HepG2 (cell line): ENCODE results near the gene AIP. TPM values are rescaled to one million over a fixed set of nuclear protein-coding genes. Genes with fewer than 3 reads are reported as not detected.

Experiments
- ATAC-seq: fragments of 200-7000 bp; cut with Tn5 transposase; 3 replicates; pipeline ENCODE4 v1.9.1; 2020; ENCODE audit warnings: mild to moderate bottlenecking, moderate library complexity
- BruUV-seq: library from RNA; stranded (reverse); fragments of 400-500 nt; replicated peaks from 2 replicates; lab custom pipeline; 2021; lab: Mats Ljungman, UMichigan
- CTCF ChIA-PET: fragments of 300-600 bp; formaldehyde crosslinking; extraction: SDS; loops from one replicate; lab custom pipeline; 2021; ENCODE audit warnings: low total read pairs, inconsistent platforms, low intra/inter-chr PET ratio; lab: Yijun Ruan, JAX
- POLR2A ChIA-PET: fragments of 350-600 bp; sonication (Branson Sonifier 250); formaldehyde crosslinking; loops from one replicate; lab custom pipeline; 2020; ENCODE audit warnings: antibody characterized with exemption, inconsistent platforms; lab: Yijun Ruan, JAX
- DNase-seq: peaks from one replicate; pipeline ENCODE4 v3.0.0-alpha.2; 2015; ENCODE audit warnings: low spot score
- FAIRE-seq: peaks from 3 replicates; lab custom pipeline; 2011; peaks lifted over from hg19 to GRCh38; lab: Jason Lieb, UNC
- H2AFZ ChIP-seq: one replicate; pipeline ENCODE4 v1.6.1; 2011; ENCODE audit warnings: low read length, inconsistent platforms
- H3K27ac ChIP-seq: fragments of 300-600 bp; 3 replicates; pipeline ENCODE4 v1.8.0; 2011; ENCODE audit warnings: mixed run types, mild to moderate bottlenecking, mixed read lengths, low read length, inconsistent platforms; ENCODE audit not compliant: insufficient read depth; ENCODE audit errors: extremely low read length
- H3K27me3 ChIP-seq, 2 experiments: fragments of 200-600 bp in 1 of 2; 2 replicates in 1 of 2; 3 replicates in 1 of 2; pipeline versions ENCODE4 v1.6.0 to v1.8.0; 2011; ENCODE audit warnings: low read length in 2 of 2, mild to moderate bottlenecking in 2 of 2, moderate library complexity in 2 of 2, inconsistent platforms in 1 of 2; ENCODE audit not compliant: insufficient read depth in 2 of 2, control insufficient read depth in 1 of 2
- H3K36me3 ChIP-seq, 2 experiments: fragments of 200-600 bp in 1 of 2; replicated peaks in 1 of 2; 2 replicates in 1 of 2; 3 replicates in 1 of 2; pipeline versions ENCODE4 v1.5.1 to v1.8.0; 2011; ENCODE audit warnings: low read length in 2 of 2, inconsistent platforms in 1 of 2; ENCODE audit not compliant: insufficient read depth in 2 of 2, control insufficient read depth in 1 of 2
- H3K4me1 ChIP-seq: 2 replicates; pipeline ENCODE4 v1.5.1; 2012; ENCODE audit warnings: low read length, inconsistent platforms; ENCODE audit not compliant: insufficient read depth
- H3K4me2 ChIP-seq: 2 replicates; pipeline ENCODE4 v1.6.0; 2011; ENCODE audit warnings: low read depth, low read length, inconsistent platforms
- H3K4me3 ChIP-seq, 3 experiments: fragments of 200-600 bp in 1 of 3; sonication (generic), shearing (Covaris generic) in 1 of 3; replicated peaks in 1 of 3; 2 replicates each; pipeline ENCODE4 v1.5.1; 2011 to 2016; ENCODE audit warnings: low read length in 3 of 3, inconsistent platforms in 2 of 3, low read depth in 2 of 3, mild to moderate bottlenecking in 2 of 3, control low read depth in 1 of 3, mixed read lengths in 1 of 3; ENCODE audit not compliant: insufficient read depth in 1 of 3
- H3K79me2 ChIP-seq: one replicate; pipeline ENCODE4 v1.6.1; 2011; ENCODE audit warnings: low read length, inconsistent platforms; ENCODE audit not compliant: insufficient read depth
- H3K9ac ChIP-seq: 2 replicates; pipeline ENCODE4 v1.6.0; 2011; ENCODE audit warnings: mild to moderate bottlenecking, low read depth, low read length, inconsistent platforms; ENCODE audit not compliant: insufficient read depth
- H3K9me3 ChIP-seq: 2 replicates; pipeline ENCODE4 v1.5.1; 2012; ENCODE audit warnings: mild to moderate bottlenecking, low read length
- H4K20me1 ChIP-seq: 2 replicates; pipeline ENCODE4 v1.6.0; 2011; ENCODE audit warnings: inconsistent platforms, mild to moderate bottlenecking, low read length, moderate library complexity; ENCODE audit not compliant: insufficient read depth
- CBX5 ChIP-seq: sonication (generic); formaldehyde crosslinking; IDR thresholded peaks from 2 replicates; pipeline ENCODE4 v1.4.0; 2020; ENCODE audit warnings: missing genetic modification reagents, borderline replicate concordance
- DNMT1 ChIP-seq: sonication (generic); formaldehyde crosslinking; IDR thresholded peaks from 2 replicates; pipeline ENCODE4 v1.5.1; 2020; ENCODE audit warnings: mild to moderate bottlenecking, missing genetic modification reagents
- GATA4 ChIP-seq: sonication (generic); IDR thresholded peaks from 2 replicates; pipeline ENCODE4 v1.6.1; 2016; ENCODE audit warnings: antibody characterized with exemption, low read depth, borderline replicate concordance
- HCFC1 ChIP-seq: fragments of 150-350 bp; IDR thresholded peaks from 2 replicates; pipeline ENCODE4 v1.6.1; 2014; ENCODE audit warnings: low read depth, low read length
- MAFK ChIP-seq, 2 experiments: IDR thresholded peaks in 1 of 2; conservative IDR thresholded peaks in 1 of 2; 2 replicates each; pipeline ENCODE4 v1.6.1; 2011; ENCODE audit warnings: improper control_type of control experiment in 2 of 2, low read length in 2 of 2
- MXD1 ChIP-seq: sonication (generic); formaldehyde crosslinking; IDR thresholded peaks from 2 replicates; pipeline ENCODE4 v1.4.0; 2020; ENCODE audit warnings: mild to moderate bottlenecking, missing genetic modification reagents
- PAF1 ChIP-seq: IDR thresholded peaks from 2 replicates; pipeline ENCODE4 v1.6.1; 2016; ENCODE audit warnings: missing genetic modification reagents, missing compliant biosample characterization
- PATZ1 ChIP-seq: sonication (generic); formaldehyde crosslinking; IDR thresholded peaks from 2 replicates; pipeline ENCODE4 v1.4.0; 2020; ENCODE audit warnings: missing genetic modification reagents
- SIX1 ChIP-seq: sonication (generic); formaldehyde crosslinking; IDR thresholded peaks from 2 replicates; pipeline ENCODE4 v1.4.0; 2020; ENCODE audit warnings: missing genetic modification reagents, borderline replicate concordance
- SOX5 ChIP-seq: IDR thresholded peaks from 2 replicates; pipeline ENCODE4 v1.6.1; 2016; ENCODE audit warnings: borderline replicate concordance
- SP2 ChIP-seq: sonication (generic); formaldehyde crosslinking; IDR thresholded peaks from 2 replicates; pipeline ENCODE4 v1.5.1; 2020; ENCODE audit warnings: mild to moderate bottlenecking, missing genetic modification reagents
- TAF1 ChIP-seq: sonication (generic); formaldehyde crosslinking; IDR thresholded peaks from 2 replicates; pipeline ENCODE4 v1.4.0; 2020; ENCODE audit warnings: missing genetic modification reagents
- TCF12 ChIP-seq, 2 experiments: fragments of 450-650 bp in 1 of 2; sonication (generic) in 1 of 2; formaldehyde crosslinking in 1 of 2; IDR thresholded peaks; 2 replicates each; pipeline versions ENCODE4 v1.6.1 to v1.8.0; 2017 to 2022; ENCODE audit warnings: antibody characterized with exemption in 1 of 2, mild to moderate bottlenecking in 1 of 2, missing genetic modification reagents in 1 of 2, moderate library complexity in 1 of 2
- TMF1 ChIP-seq: sonication (generic); formaldehyde crosslinking; IDR thresholded peaks from 2 replicates; pipeline ENCODE4 v1.8.1; 2022; ENCODE audit warnings: low read depth, missing genetic modification reagents
- ZBTB39 ChIP-seq: sonication (generic); formaldehyde crosslinking; IDR thresholded peaks from 2 replicates; pipeline ENCODE4 v1.5.0; 2020; ENCODE audit warnings: missing genetic modification reagents
- ZNF121 ChIP-seq: sonication (generic); formaldehyde crosslinking; IDR thresholded peaks from 2 replicates; pipeline ENCODE4 v1.5.0; 2020; ENCODE audit warnings: mild to moderate bottlenecking, missing genetic modification reagents
- ZNF30 ChIP-seq: sonication (generic); formaldehyde crosslinking; IDR thresholded peaks from 2 replicates; pipeline ENCODE4 v1.5.0; 2020; ENCODE audit warnings: mild to moderate bottlenecking, missing genetic modification reagents
- ZNF34 ChIP-seq: sonication (generic); formaldehyde crosslinking; IDR thresholded peaks from 2 replicates; pipeline ENCODE4 v1.4.0; 2020; ENCODE audit warnings: mild to moderate bottlenecking, missing genetic modification reagents, borderline replicate concordance
- ZNF44 ChIP-seq: sonication (generic); formaldehyde crosslinking; IDR thresholded peaks from 2 replicates; pipeline ENCODE4 v1.5.1; 2020; ENCODE audit warnings: mild to moderate bottlenecking, missing genetic modification reagents
- ZNF75D ChIP-seq: sonication (generic); formaldehyde crosslinking; IDR thresholded peaks from 2 replicates; pipeline ENCODE4 v1.8.1; 2023; ENCODE audit warnings: missing genetic modification reagents, mild to moderate bottlenecking, borderline replicate concordance
- WGBS: methylation state at CpG from one replicate; pipeline ENCODE4 v1.1.6; 2017; ENCODE audit warnings: low lambda C conversion rate; 5-methylcytosine and 5-hydroxymethylcytosine counted together
- in situ Hi-C: cut with HindIII; loops from 2 replicates; pipeline ENCODE4 v1.10.0; 2017; ENCODE audit warnings: low pct_unique_long_range_greater_than_20kb; ENCODE audit not compliant: extremely low pct_ligation_motif_present
- intact Hi-C: fragments of 100-400 bp; cut with micrococcal nuclease; formaldehyde crosslinking; loops from one replicate; pipeline ENCODE4 v1.10.0; 2022; ENCODE audit not compliant: unreplicated experiment
- polyA plus RNA-seq, 8 experiments: library from polyadenylated mRNA; depleted of rRNA in 3 of 8; stranded (reverse) in 7 of 8; unstranded in 1 of 8; fragments of >200 nt; fragmentation: Illumina TruSeq in 4 of 8; extraction: Trizol in 4 of 8; gene quantifications; 2 replicates each; pipeline versions ENCODE4 v1.2.1 to v1.2.3, GENCODE V29; 2011 to 2016; ENCODE audit warnings: low read depth in 4 of 8, missing spikeins in 1 of 8, mixed read lengths in 1 of 8; ENCODE audit not compliant: insufficient read depth in 1 of 8
- total RNA-seq, 5 experiments: library from RNA; depleted of rRNA; stranded (reverse); fragments of >200 nt; fragmentation: Illumina TruSeq; extraction: Trizol; gene quantifications; 2 replicates each; pipeline ENCODE4 v1.2.3, GENCODE V29; 2016; ENCODE audit warnings: low read depth in 1 of 5

The AIP gene
- total and polyA plus RNA-seq, 2 of the 13 experiments (the other 11 are each of a cell fraction or from before 2014, with no cell fraction given) = 51.8 to 110 TPM

- no TSS peak for BruUV-seq
- ATAC-seq (peak; percentile 79), DNase-seq (peak; percentile 81), FAIRE-seq (no peak)
- Histone ChIP-seq H3K4me2 (peak within 1 kb of the TSS; percentile 97), H3K9ac (peak within 1 kb of the TSS; percentile 73), H3K4me3 (peak within 1 kb of the TSS; percentile 81 to 87 (median 81)), H3K27ac (peak within 1 kb of the TSS; percentile 56), H3K79me2 (no peaks in the 10 kb centered on the region), H3K4me1 (peaks cover 69% of the 10 kb centered on the region), H3K9me3 (no peaks in the 10 kb centered on the region), H3K36me3 (no peaks in the 10 kb centered on the region), H3K27me3 (no peaks in the 10 kb centered on the region), H4K20me1 (no peaks in the 10 kb centered on the region), H2AFZ (no peak within 1 kb of the TSS)
- POLR2A ChIA-PET = interaction anchor here (0.7 to 2.0 kb wide), 14 partner anchors 8 to 229 kb away, joined by 3 to 22 read pairs (median 4); partner anchors contain the start of genes AIP, POLD4, PPP1CA and PTPRCAP
- CTCF ChIA-PET = no interaction called here
- intact Hi-C loops (no loop called here), in situ Hi-C loops (loop anchor here (5.0 kb wide), 1 partner anchor 67 kb away; the partner anchor contains the start of genes PPP1CA and TBC1D10C)
- no CpG with 5 or more reads among the region's 76 CpGs for WGBS
- TF ChIP-seq DNMT1 (CRISPR knock-in tag) (0 out of 2 replicates have a peak, but pooled peaks have one; percentile 31), TMF1 (CRISPR knock-in tag) (no peak), PATZ1 (CRISPR knock-in tag) (peak; percentile 78), SP2 (peak; percentile 71), HCFC1 (peak; percentile 56; the same call in 1 of the 2 replicates), TAF1 (CRISPR knock-in tag) (peak; percentile 81), SIX1 (CRISPR knock-in tag) (no peak), ZBTB39 (CRISPR knock-in tag) (0 out of 2 replicates have a peak, but pooled peaks have one; percentile 14), SOX5 (CRISPR knock-in tag) (no peak; the same call in 1 of the 2 replicates), MAFK (conservative IDR thresholded peaks at IDR 0.05 in 1 of 2, IDR thresholded peaks at IDR 0.05 in 1 of 2; ENCODE audit: low read length in 2 of 2) (no peak), ZNF121 (CRISPR knock-in tag) (peak; percentile 76), TCF12 (IDR thresholded peaks at IDR 0.05) (no peak), TCF12 (CRISPR knock-in tag; IDR thresholded peaks at IDR 0.05) (no peak), ZNF34 (peak; percentile 70; the same call in 1 of the 2 replicates), PAF1 (CRISPR knock-in tag) (no peak), GATA4 (0 out of 2 replicates have a peak, but pooled peaks have one; percentile 21), ZNF44 (CRISPR knock-in tag) (no peak), ZNF75D (CRISPR knock-in tag) (no peak), MXD1 (CRISPR knock-in tag) (peak; percentile 20; the same call in 1 of the 2 replicates), CBX5 (peak; percentile 87; the same call in 1 of the 2 replicates), ZNF30 (CRISPR knock-in tag) (no peak)
Measured at GRCh38 chr11:67468759-67469507, 13.9 kb upstream of the AIP start, which contains the start of gene TMEM134. TMEM134 (minus strand) TSS chr11:67469251; CDS start chr11:67469192, 59 bp downstream.
